Stimulated activated CD8-positive, alpha-beta memory T cell treated with anti-CD3 and anti-CD28 coated beads, Interleukin-2, amount 100 ng/mL, for 1 hour (primary cell): ENCODE results near the gene ABCB9.
"Not testable (repeated sequence)": the region's sequence is repeated elsewhere in the genome, so short reads cannot be mapped to it uniquely, and the experiment has no call there.

ENCODE experiments used
- DNase-seq, 2 donors: peaks; one replicate each; pipeline ENCODE4 v3.0.0-alpha.2; 2020; ENCODE audit warnings: low read depth in 2 of 2

ABCB9 gene

DNA sequence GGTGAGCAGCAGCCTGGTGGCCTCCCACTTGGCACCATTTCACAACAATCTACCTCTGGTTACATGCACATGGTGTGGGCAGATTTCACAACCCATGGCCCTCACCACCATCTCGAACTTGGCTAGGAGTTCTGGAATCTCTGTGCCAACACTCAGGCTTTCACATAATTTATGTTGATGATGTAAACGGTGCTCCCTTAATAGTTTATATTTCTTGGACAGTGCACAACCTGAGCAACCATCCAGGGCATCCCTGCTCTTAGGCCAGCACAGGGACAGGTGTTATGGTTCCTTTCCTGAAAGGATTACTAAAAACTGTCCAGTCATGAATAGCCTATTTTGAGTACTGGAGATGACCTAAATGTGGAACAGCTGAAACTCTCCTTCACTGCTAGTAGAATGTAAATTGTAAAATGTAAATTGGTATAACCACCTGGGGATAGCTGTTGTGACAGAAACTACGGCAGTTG, 28.6 kb downstream of the ABCB9 start:
- DNase-seq = no peak

DNA sequence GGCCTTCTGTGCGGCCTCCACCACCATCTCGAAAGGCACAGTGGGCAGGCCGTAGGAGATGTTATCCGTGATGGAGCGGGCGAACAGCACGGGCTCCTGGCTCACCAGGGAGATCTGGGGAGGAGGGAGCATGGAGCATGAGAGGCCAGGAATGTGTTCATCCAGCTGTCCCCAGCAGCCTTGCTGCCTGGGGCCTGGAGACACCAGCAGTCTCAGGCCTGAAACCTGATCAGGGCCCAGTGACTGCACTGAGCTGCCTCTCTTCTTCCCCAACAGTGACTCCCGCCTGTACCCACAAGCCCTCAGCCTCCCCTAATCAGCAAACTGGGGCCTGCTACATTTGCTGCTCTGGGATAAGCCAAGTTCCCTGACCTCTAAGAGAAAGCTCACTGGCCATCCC, 30.9 kb downstream of the ABCB9 start:
- DNase-seq = no peak

DNA sequence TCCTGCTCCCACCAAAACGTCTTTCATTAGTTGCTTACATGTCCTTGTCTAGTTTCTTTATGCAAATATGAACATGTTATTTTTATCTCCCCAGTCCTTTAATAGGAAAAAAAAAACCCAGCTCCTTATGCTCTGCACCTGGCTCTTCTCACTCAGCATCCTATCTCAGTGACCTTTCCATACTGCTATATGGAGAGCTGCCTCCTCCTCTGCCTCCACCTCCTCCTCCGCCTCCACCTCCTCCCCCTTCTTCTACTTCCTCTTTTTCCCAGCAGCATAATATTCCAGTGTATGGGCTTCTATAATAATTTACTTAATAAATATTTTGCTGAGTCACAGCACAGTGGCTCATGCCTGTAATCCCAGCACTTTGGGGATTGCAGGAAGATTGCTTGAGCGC, 31.5 kb downstream of the ABCB9 start:
- DNase-seq = no peak

GRCh38 chr12:122932207-122932606, 34.1 kb downstream of the ABCB9 start:
- DNase-seq = no peak

DNA sequence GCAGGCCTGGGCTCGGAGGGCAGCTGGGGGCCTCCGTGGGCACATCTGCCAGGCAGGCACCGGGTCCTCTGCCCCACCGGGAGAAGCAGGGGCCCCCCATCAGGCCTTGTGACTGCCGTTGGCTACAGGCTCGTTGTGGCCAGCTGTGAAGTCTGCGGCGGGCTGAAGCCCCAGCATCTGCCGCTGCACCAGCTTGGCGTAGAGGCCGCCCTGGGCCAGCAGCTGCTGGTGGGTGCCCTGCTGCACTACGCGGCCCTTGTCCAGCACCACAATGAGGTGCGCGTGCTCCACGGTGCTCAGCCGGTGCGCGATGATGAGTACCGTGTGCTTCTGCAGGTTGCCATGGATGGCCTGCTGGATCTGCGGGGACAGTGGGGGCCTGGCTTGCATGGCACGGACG, 36.5 kb downstream of the ABCB9 start:
- DNase-seq = no peak

- DNase-seq = no peak
Observed at GRCh38 chr12:122929148-122929538, 37.1 kb downstream of the ABCB9 start.

GRCh38 chr12:122928404-122929147, 37.7 kb downstream of the ABCB9 start:
- DNase-seq = no peak

DNA sequence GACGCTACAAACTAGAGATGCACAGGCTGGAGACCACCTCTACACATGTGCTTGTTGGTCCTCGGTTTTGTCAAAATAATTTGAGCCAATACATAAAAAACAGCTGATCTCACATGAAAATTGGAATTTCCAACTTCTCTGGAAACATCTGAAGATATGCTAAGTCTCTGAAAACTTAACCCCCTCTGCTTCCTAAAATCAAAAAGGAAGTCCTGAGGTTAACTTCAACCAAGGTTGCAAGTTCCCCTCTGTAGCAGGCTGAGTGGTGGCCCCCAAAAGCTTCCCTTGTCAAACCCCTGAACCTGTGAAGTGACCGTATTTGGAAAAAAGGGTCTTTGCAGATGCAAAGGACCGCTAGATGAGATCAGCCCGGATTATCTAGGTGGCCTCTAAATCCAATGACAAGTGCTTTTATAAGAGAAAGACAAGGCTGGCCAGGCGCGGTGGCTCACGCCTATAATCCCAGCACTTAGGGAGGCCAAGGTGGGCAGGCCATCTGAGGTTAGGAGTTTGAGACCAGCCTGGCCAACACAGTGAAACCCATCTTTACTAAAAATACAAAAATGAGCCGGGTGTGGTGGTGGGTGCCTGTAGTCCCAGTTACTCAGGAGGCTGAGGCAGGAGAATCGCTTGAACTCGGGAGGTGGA, 38.4 kb downstream of the ABCB9 start:
- DNase-seq = no peak

- DNase-seq = no peak
Observed at GRCh38 chr12:122921917-122922316, 44.3 kb downstream of the ABCB9 start.

DNA sequence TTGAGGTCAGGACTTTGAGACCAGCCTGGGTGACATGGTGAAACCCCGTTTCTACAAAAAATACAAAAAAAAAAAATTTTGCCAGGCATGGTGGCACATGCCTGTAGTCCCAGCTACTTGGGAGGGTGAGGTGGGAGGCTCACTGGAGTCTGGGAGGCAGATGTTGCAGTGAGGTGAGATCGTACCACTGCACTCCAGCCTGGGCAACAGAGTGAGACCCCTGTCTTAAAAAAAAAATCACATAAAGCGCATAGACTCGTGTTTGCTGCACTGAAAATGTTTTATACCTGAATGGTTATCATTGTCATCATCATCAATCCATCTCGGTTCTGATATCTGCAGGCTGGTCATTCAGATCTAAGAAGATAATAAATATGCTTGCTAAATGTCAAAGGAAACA, 45.6 kb downstream of the ABCB9 start:
- DNase-seq = no peak

GRCh38 chr12:122918827-122919226, 47.4 kb downstream of the ABCB9 start:
- no peak for DNase-seq

GRCh38 chr12:122917507-122918121, 48.6 kb downstream of the ABCB9 start:
- no peak for DNase-seq

DNA sequence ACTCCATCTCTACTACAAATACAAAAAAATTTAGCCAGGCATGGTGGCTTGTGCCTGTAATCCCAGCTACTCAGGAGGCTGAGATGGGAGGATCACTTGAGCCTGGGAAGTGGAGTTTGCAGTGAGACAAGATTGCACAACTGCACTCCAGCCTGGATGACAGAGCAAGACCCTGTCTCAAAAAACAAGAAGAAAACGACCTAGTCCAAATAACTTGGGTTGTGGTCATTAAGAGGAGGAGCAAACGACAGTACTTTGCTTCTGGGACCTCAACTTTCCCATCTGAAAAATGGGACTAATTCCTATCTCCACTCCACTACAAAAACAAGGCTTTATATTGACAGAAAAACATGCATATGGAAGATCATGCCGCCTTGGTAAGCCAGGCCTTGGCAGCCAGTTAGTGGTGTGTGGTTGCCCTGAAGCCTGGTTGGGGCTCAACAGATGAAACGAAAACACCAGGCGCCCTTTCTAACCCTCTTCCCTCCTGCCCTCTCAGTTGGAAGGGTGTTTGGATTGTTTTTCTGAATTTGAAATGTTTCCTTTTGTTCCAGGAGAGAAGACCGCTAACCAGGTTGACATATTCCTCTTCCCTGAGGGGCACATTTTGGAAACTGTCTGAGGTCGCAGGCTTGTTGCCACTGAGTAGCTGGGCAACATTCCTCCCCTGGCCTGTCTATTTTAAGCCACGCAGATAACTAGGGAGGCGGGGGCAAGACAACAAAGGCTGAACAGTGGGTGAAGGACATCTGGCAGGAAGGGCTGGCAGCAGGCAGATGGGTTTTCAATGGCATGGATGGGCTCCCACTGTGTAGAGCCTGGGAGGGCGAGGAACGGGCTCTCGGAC, 56.6 kb downstream of the ABCB9 start:
- DNase-seq = no peak

DNA sequence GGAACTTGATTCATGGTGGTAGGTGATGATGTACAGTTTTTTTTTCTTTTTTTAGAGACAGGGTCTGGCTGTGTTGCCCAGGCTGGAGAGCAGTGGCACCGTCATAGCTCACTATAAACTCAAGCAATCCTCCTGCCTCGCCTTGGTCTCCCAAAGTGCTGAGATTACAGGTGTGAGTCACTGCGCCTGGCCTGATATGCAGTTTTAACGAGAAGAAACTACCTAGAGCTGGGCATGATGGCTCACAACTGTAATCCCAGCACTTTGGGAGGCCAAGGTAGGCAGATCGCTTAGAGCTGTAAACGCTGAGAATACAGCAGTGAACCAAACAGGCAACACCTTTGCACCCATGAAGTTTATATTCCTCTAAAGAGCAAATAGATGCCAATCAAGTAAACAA, 57.3 kb downstream of the ABCB9 start:
- no peak for DNase-seq

GRCh38 chr12:122905258-122905657, 61.0 kb downstream of the ABCB9 start:
- DNase-seq = not testable (repeated sequence)

- DNase-seq = no peak
Observed at GRCh38 chr12:122903693-122904034, 62.6 kb downstream of the ABCB9 start.

- DNase-seq = no peak
Observed at GRCh38 chr12:122902854-122903692, 63.2 kb downstream of the ABCB9 start.

- DNase-seq = no peak
Observed at GRCh38 chr12:122899887-122900286, 66.4 kb downstream of the ABCB9 start.

DNA sequence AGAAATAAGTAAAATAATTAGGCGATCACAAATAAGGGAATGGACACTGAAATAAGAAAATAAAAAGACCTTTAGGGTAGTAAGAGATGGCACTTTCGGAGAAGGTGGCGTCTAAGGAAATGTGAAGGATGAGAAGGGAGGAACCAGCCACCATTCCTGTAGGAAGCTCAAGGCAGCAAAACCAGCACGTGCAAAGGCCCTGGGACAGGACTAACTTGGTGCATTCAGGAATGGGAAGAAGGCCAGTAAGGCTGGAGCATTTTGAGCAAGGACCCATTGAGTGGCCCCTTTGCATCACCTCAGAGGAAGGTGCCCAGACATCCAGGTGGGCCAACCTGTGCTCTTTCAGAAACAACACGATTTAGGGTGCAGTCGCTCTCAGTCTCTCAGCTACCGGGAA, 69.6 kb downstream of the ABCB9 start:
- DNase-seq = no peak

- peak; percentile 77 to 79 for DNase-seq
Observed at GRCh38 chr12:122895704-122896636, 70.3 kb downstream of the ABCB9 start, which contains the start of gene VPS37B. TSS of gene VPS37B (minus strand) at chr12:122896124. CDS start at chr12:122896062, 62 bp downstream.
